Fibroblast of villous mesenchyme (primary cell): ENCODE results near the gene SH2D2A. TPM values are rescaled to one million over a fixed set of nuclear protein-coding genes. Genes with fewer than 3 reads are reported as not detected.
"Not testable (repeated sequence)": the region's sequence is repeated elsewhere in the genome, so short reads cannot be mapped to it uniquely, and the experiment has no call there.

Experiments
- DNase-seq: peaks from one replicate; pipeline ENCODE4 v3.0.0-alpha.2; 2010; ENCODE audit warnings: low read depth
- H3K4me3 ChIP-seq: 2 replicates; pipeline ENCODE4 v1.5.1; 2011; ENCODE audit warnings: low read depth, mild to moderate bottlenecking, low read length
- total RNA-seq: library from RNA; depleted of rRNA; stranded (reverse); fragments of >200 nt; gene quantifications from 2 replicates; pipeline ENCODE4 v1.2.3, GENCODE V29; 2012
- TF ChIP-seq, protein P1 (sequence below): IDR thresholded peaks from 2 replicates; pipeline ENCODE4 v1.5.1; 2012; ENCODE audit warnings: low read depth, mild to moderate bottlenecking, low read length; ENCODE audit not compliant: insufficient read depth

Gene SH2D2A
- total RNA-seq, 1 donor: not detected

- DNase-seq: no peak
- no peak overlapping the region for H3K4me3 ChIP-seq
- TF ChIP-seq, protein P1, sequence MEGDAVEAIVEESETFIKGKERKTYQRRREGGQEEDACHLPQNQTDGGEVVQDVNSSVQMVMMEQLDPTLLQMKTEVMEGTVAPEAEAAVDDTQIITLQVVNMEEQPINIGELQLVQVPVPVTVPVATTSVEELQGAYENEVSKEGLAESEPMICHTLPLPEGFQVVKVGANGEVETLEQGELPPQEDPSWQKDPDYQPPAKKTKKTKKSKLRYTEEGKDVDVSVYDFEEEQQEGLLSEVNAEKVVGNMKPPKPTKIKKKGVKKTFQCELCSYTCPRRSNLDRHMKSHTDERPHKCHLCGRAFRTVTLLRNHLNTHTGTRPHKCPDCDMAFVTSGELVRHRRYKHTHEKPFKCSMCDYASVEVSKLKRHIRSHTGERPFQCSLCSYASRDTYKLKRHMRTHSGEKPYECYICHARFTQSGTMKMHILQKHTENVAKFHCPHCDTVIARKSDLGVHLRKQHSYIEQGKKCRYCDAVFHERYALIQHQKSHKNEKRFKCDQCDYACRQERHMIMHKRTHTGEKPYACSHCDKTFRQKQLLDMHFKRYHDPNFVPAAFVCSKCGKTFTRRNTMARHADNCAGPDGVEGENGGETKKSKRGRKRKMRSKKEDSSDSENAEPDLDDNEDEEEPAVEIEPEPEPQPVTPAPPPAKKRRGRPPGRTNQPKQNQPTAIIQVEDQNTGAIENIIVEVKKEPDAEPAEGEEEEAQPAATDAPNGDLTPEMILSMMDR: no peak
These were observed 55.9 kb downstream of the SH2D2A start for GRCh38 chr1:156760796-156761104.

- TF ChIP-seq, protein P1: no peak
- DNase-seq: no peak
- no peak overlapping the region for H3K4me3 ChIP-seq
These were observed 56.4 kb downstream of the SH2D2A start for GRCh38 chr1:156760092-156760795.

DNA sequence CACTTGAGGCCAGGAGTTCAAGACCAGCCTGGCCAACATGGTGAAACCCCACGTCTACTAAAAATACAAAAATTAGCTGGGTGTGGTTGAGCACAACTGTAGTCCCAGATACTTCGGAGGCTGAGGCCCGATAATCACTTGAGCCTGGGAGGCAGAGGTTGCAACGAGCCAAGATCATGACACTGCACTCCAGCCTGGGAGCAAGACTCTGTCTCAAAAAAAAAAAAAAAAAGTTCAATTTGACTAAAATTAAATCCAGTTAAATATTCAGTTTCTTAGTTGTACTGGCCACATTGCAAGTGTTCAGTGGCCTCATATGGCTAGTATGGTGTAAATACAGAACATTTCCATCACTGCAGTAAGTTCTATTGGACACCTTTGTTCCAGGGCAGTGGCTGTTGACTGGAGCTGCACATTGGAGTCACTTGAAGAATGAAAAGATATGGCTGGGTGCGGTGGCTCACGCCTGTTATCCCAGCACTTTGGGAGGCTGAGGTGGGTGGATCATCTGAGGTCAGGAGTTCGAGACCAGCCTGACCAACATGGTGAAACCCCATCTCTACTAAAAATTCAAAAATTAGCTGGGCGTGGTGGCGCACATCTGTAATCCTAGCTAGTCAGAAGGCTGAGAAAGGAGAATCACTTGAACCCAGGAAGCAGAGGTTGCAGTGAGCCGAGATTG, 58.9 kb downstream of the SH2D2A start:
- not testable (repeated sequence) for H3K4me3 ChIP-seq, DNase-seq

DNA sequence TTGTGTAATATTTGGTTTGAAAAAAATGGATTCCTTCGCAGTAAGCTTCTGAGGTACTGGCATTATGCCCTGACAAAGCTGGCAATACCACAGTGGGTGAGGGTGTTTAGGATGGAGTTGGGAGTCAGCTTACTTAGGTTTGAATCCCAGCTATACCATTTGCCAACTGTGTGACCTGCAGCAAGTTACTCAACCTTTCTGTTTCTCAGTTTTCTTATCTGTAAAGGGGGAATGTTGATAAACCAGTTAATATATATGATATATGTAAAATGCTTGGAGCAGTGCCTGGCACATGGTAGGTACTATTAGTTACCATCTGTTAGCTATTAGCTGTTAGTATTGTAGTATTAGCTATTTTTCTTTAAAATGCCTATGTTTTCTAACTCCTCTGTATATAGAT, 60.3 kb downstream of the SH2D2A start:
- no peak for DNase-seq
- no peak overlapping the region for H3K4me3 ChIP-seq
- TF ChIP-seq, protein P1: no peak

Other genes with a start within 250 kb of the SH2D2A start
- 20.9 and 24.2 TPM in 2 replicates for gene IQGAP3, start 244.3 kb downstream of the SH2D2A start, total RNA-seq
- gene TTC24, start 237.1 kb downstream of the SH2D2A start, total RNA-seq: not detected in 2 replicates
- 67.8 and 74.4 TPM in 2 replicates for gene NAXE, start 225.1 kb downstream of the SH2D2A start, total RNA-seq
- 15.1 and 24.2 TPM in 2 replicates for gene GPATCH4, start 215.4 kb downstream of the SH2D2A start, total RNA-seq
- gene HAPLN2, start 197.4 kb downstream of the SH2D2A start, total RNA-seq: not detected in 2 replicates
- gene BCAN, start 174.7 kb downstream of the SH2D2A start, total RNA-seq: not detected in 2 replicates
- 66.4 and 66.9 TPM in 2 replicates for gene NES, start 139.4 kb downstream of the SH2D2A start, total RNA-seq
- gene CRABP2, start 111.3 kb downstream of the SH2D2A start, total RNA-seq: 39.0 and 80.7 TPM in 2 replicates
- gene METTL25B, start 88.4 kb downstream of the SH2D2A start, total RNA-seq: 9.0 and 12.5 TPM in 2 replicates
- gene ISG20L2, start 88.1 kb downstream of the SH2D2A start, total RNA-seq: 17.4 and 22.9 TPM in 2 replicates
- 21.6 and 26.1 TPM in 2 replicates for gene MRPL24, start 75.8 kb downstream of the SH2D2A start, total RNA-seq
- 196 and 197 TPM in 2 replicates for gene HDGF, start 65.2 kb downstream of the SH2D2A start, total RNA-seq
- 19.0 TPM in 2 replicates for gene PRCC, start 49.3 kb downstream of the SH2D2A start, total RNA-seq
- not detected in 2 replicates for gene INSRR, start 42.3 kb upstream of the SH2D2A start, total RNA-seq
- gene NTRK1, start 44.0 kb upstream of the SH2D2A start, total RNA-seq: not detected in 2 replicates
- gene PEAR1, start 76.9 kb upstream of the SH2D2A start, total RNA-seq: 11.3 and 12.1 TPM in 2 replicates
- gene LRRC71, start 103.8 kb upstream of the SH2D2A start, total RNA-seq: not detected in 2 replicates
- 34.1 and 35.8 TPM in 2 replicates for gene ARHGEF11, start 228.9 kb upstream of the SH2D2A start, total RNA-seq